AG04450 (cell line): ENCODE data around the gene FNDC4. TPM values are rescaled to one million over a fixed set of nuclear protein-coding genes. Genes with fewer than 3 reads are reported as not detected.

Experiments
- CTCF ChIA-PET: fragments of 300-600, 350-600 bp; formaldehyde crosslinking; extraction: SDS; loops from one replicate; lab custom pipeline; 2022; ENCODE audit warnings: antibody characterized with exemption, inconsistent platforms; lab: Charles Lee
- POLR2A ChIA-PET: fragments of 350-600 bp; formaldehyde crosslinking; extraction: SDS; loops from one replicate; lab custom pipeline; 2021; ENCODE audit warnings: antibody characterized with exemption, inconsistent platforms; lab: Yijun Ruan, JAX
- DNase-seq: peaks from one replicate; pipeline ENCODE4 v3.0.0-alpha.2; 2011; ENCODE audit warnings: low read depth, low spot score
- H3K27ac ChIP-seq: one replicate; pipeline ENCODE4 v1.5.1; 2012; ENCODE audit warnings: low read depth, low read length, control low read depth
- H3K27me3 ChIP-seq: one replicate; pipeline ENCODE4 v1.6.0; 2012; ENCODE audit warnings: low read length; ENCODE audit not compliant: control insufficient read depth, insufficient read depth
- H3K4me3 ChIP-seq: 2 replicates; pipeline ENCODE4 v1.5.1; 2011; ENCODE audit warnings: mild to moderate bottlenecking, low read depth, low read length, control low read depth
- H3K9me3 ChIP-seq: 2 replicates; pipeline ENCODE4 v1.5.1; 2012; ENCODE audit warnings: low read length; ENCODE audit not compliant: control insufficient read depth, insufficient read depth
- polyA plus RNA-seq: library from polyadenylated mRNA; depleted of rRNA; stranded (reverse); fragments of >200 nt; gene quantifications from 2 replicates; pipeline ENCODE4 v1.2.3, GENCODE V29; 2011
- TF ChIP-seq, protein P1 (sequence below): IDR thresholded peaks from 2 replicates; pipeline ENCODE4 v1.5.1; 2011; ENCODE audit warnings: low read depth, low read length, control low read depth, inconsistent platforms

Gene FNDC4
- polyA plus RNA-seq, 1 experiment: 12.3 TPM

DNA sequence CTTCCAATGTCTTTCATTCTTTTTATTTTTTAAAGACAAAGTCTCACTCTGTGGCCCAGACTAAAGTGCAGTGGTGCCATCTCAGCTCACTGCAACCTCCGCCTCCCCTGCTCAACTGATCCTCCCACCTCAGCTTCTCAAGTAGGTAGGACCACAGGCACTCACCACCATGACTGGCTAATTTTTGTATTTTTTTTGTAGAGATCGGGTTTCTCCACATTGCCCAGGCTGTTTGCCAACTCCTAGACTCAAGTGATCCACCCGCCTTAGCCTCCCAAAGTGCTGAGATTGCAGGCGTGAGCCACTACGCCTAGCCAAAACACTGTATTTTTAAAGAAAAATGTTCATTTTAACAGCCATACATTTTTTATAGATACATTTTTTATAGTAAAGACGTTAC lies 14.3 kb upstream of the FNDC4 start:
- CTCF ChIA-PET: no interaction called here
- H3K4me3 ChIP-seq: no peak overlapping the region
- no peak overlapping the region for H3K27ac ChIP-seq
- H3K27me3 ChIP-seq: peaks cover 2% of the 10 kb centered on the region
- DNase-seq: peak; percentile 13
- TF ChIP-seq, protein P1, sequence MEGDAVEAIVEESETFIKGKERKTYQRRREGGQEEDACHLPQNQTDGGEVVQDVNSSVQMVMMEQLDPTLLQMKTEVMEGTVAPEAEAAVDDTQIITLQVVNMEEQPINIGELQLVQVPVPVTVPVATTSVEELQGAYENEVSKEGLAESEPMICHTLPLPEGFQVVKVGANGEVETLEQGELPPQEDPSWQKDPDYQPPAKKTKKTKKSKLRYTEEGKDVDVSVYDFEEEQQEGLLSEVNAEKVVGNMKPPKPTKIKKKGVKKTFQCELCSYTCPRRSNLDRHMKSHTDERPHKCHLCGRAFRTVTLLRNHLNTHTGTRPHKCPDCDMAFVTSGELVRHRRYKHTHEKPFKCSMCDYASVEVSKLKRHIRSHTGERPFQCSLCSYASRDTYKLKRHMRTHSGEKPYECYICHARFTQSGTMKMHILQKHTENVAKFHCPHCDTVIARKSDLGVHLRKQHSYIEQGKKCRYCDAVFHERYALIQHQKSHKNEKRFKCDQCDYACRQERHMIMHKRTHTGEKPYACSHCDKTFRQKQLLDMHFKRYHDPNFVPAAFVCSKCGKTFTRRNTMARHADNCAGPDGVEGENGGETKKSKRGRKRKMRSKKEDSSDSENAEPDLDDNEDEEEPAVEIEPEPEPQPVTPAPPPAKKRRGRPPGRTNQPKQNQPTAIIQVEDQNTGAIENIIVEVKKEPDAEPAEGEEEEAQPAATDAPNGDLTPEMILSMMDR: no peak
- H3K9me3 ChIP-seq: no peaks in the 10 kb centered on the region
- POLR2A ChIA-PET: no interaction called here

DNA sequence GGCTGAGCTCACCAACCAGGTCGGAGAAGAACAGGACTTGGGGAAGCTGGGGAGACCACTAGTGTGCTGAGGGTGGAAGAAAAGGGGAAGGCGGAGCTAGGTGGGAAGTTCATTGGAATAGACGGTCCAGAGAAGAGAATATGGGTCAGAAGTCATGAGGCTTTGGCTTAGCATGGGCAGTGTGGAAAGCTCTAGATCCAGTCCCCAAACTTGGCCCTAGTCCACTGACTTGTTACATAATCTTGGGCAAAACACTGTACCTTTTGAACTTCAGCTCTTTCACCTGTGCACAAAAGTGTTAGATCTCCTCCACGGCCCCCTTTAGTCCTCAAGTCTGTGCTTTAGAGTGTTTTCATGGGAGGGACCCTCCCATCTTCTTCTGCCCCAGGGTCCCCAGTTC lies 12.3 kb upstream of the FNDC4 start:
- POLR2A ChIA-PET: no interaction called here
- CTCF ChIA-PET: no interaction called here
- no peak overlapping the region for H3K27ac ChIP-seq

DNA sequence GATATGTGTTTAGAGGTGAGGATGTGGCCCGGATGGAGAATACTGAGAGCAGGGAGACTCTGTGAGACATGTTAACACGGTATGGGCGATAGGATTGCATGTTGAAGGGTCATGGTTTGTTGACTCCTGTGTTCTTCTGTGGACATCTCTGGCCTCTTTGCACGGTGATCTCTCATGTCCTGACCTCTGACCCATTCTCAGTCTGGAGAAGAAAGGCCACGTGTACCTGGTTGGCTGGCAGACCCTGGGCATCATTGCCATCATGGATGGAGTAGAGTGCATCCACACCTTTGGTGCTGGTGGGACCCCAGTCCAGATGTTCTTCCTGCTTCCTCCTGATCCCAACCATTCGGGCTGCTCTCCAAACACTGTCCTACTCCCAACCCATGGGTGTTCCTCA lies 11.6 kb upstream of the FNDC4 start:
- no peak overlapping the region for H3K4me3 ChIP-seq
- TF ChIP-seq, protein P1: no peak
- POLR2A ChIA-PET: no interaction called here
- DNase-seq: no peak
- peaks cover 2% of the 10 kb centered on the region for H3K27me3 ChIP-seq
- no peak overlapping the region for H3K27ac ChIP-seq
- no peaks in the 10 kb centered on the region for H3K9me3 ChIP-seq
- CTCF ChIA-PET: no interaction called here

More for the DNA sequence above, 12.3 kb upstream of the FNDC4 start:
- TF ChIP-seq, protein P1: no peak
- peaks cover 2% of the 10 kb centered on the region for H3K27me3 ChIP-seq
- no peaks in the 10 kb centered on the region for H3K9me3 ChIP-seq
- no peak overlapping the region for H3K4me3 ChIP-seq
- no peak for DNase-seq

DNA sequence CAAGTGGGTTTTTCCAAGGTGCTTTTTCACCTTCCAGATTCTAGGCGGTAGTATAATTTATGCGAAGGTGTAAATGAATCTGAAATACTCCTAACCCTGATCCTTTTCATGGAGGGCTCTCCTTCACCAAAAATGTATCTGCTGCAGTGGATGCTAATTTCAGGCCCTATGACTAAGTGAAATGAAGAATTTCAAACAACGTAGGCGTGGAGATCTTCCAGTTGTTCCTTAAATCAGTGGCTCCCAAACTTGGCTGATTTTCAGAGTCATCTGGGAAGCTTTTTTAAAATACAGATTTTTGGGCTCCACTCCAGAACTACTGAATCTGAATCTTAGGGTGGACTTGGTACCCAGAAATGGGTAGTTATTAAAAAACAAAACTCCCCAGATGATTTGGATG lies 7.1 kb upstream of the FNDC4 start:
- no peaks in the 10 kb centered on the region for H3K9me3 ChIP-seq
- H3K27me3 ChIP-seq: peaks cover 4% of the 10 kb centered on the region
- no peak for DNase-seq
- no peak overlapping the region for H3K4me3 ChIP-seq
- no peak overlapping the region for H3K27ac ChIP-seq
- CTCF ChIA-PET: no interaction called here
- POLR2A ChIA-PET: no interaction called here
- TF ChIP-seq, protein P1: no peak

DNA sequence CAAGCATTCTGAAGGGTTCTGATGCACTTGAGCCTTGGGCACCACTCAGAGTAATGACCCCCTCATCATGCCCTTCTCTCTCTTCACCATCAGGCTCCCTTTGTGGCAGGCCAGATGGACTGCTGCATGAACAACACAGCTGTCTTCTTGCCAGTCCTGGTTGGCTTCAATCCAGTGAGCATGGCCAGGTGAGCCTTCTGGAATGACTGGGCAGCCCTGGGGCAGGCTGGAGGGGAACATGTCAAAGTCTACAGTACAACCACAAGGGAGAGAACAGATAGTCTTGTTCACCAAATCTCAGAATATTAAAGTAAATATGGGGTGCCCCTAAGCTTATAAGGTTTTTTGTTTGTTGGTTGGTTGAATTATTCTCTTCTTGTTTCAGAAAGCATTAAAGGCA lies 6.0 kb upstream of the FNDC4 start:
- Histone ChIP-seq H3K9me3 (no peaks in the 10 kb centered on the region), H3K27ac (no peak overlapping the region), H3K27me3 (peaks cover 4% of the 10 kb centered on the region), H3K4me3 (no peak overlapping the region)
- DNase-seq: no peak
- POLR2A ChIA-PET: interaction anchor here (0.7 kb wide), 1 partner anchor 128 kb away, joined by 6 read pairs; the partner anchor contains the start of genes CCDC121 and GPN1
- TF ChIP-seq, protein P1: no peak
- CTCF ChIA-PET: no interaction called here
